ENCODE data around the gene CYP27A1.

CYP27A1 gene

DNA sequence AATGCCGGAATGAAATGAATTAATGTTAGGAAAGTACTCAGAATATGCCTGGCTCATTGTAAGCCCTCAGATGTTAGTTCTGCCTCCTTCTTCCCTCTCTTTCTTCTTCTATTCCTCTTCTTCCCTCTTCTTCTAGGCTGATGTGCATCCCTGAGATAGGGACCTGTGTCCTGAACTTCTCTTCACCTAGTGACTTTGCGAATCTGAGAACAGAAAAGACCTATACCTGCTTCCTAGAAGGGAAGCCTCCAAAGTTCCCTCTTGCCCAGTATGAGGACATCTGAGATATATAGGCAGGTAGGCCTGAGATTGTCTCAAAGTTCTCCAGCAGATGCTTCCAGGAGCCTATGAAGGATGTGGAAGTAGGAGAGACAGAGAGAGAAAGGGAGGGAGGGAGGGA is 8.1 kb upstream of the CYP27A1 start:
- no peak for DNase-seq (ENCODE audit: low spot score)

DNA sequence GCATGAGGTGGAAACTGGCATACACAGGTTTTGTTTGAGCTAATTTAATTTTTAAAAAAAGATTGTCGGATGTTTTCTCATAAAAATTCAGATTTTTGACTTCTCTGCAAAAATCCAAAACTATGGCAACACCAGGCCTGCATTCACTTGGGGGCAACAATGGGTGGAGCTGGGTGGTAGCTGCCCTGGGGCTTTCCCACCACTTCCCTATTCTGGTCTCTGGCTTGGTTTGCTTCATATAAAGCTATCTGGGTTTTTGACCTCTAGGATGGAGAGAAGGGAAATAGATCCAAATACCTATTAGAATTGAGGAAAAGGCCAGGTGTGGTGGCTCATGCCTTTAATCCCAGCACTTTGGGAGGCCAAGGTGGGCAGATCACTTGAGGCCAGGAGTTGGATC is 5.5 kb upstream of the CYP27A1 start:
- DNase-seq (ENCODE audit: low spot score) = no peak

- no peak for DNase-seq (ENCODE audit: low spot score)
Measured at GRCh38 chr2:218777276-218777990, 4.5 kb upstream of the CYP27A1 start.

- DNase-seq (ENCODE audit: low spot score) = no peak
Measured at GRCh38 chr2:218780046-218780445, 1.9 kb upstream of the CYP27A1 start.

- no peak for DNase-seq (ENCODE audit: low spot score)
Measured at GRCh38 chr2:218780851-218781690, 876 bp upstream of the CYP27A1 start.

DNA sequence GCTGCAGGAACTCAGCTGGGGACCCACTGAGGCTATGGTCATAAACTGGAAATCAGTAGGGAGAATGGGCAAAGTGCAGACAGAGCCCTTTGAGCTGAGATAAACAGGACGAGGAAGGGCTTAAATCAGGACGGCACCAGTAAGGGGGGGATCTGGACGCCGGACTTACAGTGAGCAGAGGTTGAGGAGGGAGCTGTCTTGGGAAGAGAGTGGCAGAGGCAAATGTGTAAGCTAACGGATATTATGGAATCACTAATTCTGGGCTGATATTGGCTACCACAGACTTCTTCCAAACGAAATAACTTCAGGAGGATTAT is 539 bp downstream of the CYP27A1 start:
- peak; percentile 31 for DNase-seq (ENCODE audit: low spot score)

DNA sequence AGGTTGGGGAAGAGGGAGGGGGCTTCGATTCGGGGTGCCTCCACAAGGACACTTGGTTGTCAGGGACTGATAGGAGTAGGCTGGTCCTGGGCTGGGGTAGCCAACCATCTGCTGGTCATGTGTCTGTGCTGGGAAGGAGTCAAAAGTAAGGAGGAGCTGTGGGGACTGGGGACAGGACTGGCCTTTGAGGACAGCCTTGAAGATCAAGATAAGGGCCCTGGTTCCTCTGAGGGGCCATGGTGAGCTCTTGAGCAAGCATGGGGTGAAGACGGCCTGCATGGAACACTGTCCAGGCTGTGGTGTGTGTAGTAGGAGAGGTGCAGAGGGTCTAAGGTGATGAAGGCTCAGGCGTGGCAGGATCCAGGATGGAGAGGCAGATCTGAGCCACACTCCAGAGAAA is 1.7 kb downstream of the CYP27A1 start:
- no peak for DNase-seq (ENCODE audit: low spot score)

DNA sequence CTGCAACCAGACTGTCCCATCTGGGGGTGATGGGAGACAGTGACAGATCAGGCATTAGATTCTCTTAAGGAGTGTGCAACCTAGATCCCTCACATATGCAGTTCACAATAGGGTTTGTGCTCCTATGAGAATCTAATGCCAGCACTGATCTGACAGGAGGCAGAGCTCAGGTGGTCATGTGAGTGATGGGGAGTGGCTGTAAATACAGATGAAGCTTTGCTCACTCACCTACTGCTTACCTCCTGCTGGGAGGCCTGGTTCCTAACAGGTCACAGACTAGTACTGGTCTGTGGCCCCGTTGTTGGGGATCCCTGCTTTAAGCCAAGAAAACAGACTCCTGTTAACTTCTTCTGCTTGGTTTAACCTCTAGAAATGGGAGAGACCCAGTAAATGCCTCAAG is 3.2 kb downstream of the CYP27A1 start:
- no peak for DNase-seq (ENCODE audit: low spot score)

- no peak for DNase-seq (ENCODE audit: low spot score)
Measured at GRCh38 chr2:218786133-218786532, 4.2 kb downstream of the CYP27A1 start.

- no peak for DNase-seq (ENCODE audit: low spot score)
Measured at GRCh38 chr2:218788529-218789255, 6.7 kb downstream of the CYP27A1 start.

- no peak for DNase-seq (ENCODE audit: low spot score)
Measured at GRCh38 chr2:218792433-218792832, 10.5 kb downstream of the CYP27A1 start.

GRCh38 chr2:218796691-218797090 is 14.7 kb downstream of the CYP27A1 start:
- DNase-seq (ENCODE audit: low spot score) = no peak

- DNase-seq (ENCODE audit: low spot score) = no peak
Measured at GRCh38 chr2:218798767-218799504, 17.0 kb downstream of the CYP27A1 start.

GRCh38 chr2:218799990-218800389 is 18.0 kb downstream of the CYP27A1 start:
- no peak for DNase-seq (ENCODE audit: low spot score)

- DNase-seq (ENCODE audit: low spot score) = no peak
Measured at GRCh38 chr2:218802386-218802994, 20.5 kb downstream of the CYP27A1 start.

GRCh38 chr2:218804817-218805216 is 22.9 kb downstream of the CYP27A1 start:
- DNase-seq (ENCODE audit: low spot score) = no peak

DNA sequence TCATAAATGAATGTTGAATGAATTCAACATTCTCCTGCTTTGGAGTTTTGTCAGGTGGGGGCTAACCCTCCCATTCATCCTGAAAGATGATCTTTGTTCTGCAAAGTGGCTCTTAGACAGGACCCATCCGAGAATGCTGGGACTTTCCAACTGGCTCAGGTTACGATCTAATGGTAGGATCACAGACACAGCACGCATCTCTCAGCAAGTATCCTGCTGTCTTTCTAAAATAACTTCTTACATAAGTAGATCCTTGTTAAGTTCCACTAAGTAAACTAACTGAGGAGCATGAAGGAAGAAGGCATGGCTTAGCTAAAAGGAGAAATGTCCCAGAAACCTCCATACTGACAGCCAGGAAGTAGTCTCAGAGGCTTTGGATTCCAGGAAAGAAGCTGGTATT is 23.7 kb downstream of the CYP27A1 start:
- peak; percentile 19 for DNase-seq (ENCODE audit: low spot score)

GRCh38 chr2:218806346-218806978 is 24.5 kb downstream of the CYP27A1 start:
- peak; percentile 30 for DNase-seq (ENCODE audit: low spot score)

DNA sequence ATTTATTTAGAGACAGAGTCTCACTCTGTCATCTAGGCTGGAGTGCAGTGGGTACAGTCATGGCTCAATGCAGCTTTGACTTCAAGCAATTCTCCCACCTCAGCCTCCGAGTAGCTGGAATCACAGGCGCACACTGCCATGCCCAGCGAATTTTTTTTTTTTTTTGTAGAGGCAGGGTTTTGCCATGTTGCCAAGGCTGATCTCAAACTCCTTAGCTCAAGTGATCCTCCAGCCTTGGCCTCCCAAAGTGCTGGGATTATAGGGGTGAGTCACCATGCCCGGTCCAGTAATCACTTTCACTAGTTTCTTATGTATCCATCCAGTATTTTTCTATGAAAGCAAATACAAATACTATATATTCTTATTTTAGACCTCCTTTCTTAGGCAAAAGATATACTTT is 25.7 kb downstream of the CYP27A1 start:
- no peak for DNase-seq (ENCODE audit: low spot score)

GRCh38 chr2:218809515-218809914 is 27.6 kb downstream of the CYP27A1 start:
- DNase-seq (ENCODE audit: low spot score) = no peak

GRCh38 chr2:218810256-218810655 is 28.3 kb downstream of the CYP27A1 start:
- no peak for DNase-seq (ENCODE audit: low spot score)
